ENCODE measurements around the gene ELOA. TPM values are rescaled to one million over a fixed set of nuclear protein-coding genes. Genes with fewer than 3 reads are reported as not detected.

The ELOA gene
- total and polyA plus RNA-seq, 2 of the 13 experiments (the other 11 are each of a cell fraction or from before 2014, with no cell fraction given): 14.2 to 28.5 TPM

DNA sequence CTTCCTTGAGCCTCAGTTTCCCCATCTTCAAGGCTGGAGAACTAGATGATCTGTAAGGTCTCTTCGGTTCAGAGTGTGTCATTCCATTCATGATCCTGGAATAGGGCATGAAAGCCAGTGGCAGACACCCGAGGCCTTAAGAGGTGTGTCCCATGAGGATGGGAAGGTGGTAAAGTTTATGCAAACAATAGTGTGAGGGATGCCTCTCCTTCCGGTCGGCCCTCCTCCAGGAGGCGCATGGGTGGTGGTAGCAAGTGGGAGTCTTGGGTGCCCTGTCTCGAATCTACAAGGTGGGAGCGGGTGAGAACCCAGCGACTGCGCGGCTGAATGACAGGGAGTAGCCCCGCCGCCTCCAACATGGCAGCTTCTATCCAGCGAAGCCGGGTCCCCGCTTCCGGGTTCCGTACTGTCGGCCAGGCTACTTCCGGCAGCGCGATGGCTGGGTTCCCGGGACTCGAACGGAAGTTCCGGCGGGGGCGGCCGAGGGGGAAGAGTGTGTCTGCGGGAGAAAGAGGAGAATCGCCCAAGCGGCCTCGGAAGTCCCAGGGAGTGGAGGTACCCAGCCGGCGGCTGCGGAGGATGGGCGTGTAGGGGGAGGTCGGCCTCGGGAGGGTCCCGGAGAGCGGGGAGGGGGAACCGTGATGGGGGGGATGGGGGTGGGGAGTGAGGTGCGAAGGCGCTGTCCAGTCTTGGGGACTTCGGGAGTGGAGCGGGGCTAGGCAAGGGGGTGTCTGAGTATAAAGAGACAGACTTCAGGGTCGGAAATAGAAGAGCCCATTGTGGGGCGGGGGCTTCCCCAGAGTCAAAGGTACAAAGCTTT lies 47.6 kb downstream of the ELOA start, which contains the start of gene LYPLA2 (continued):
- TF ChIP-seq, protein P1, sequence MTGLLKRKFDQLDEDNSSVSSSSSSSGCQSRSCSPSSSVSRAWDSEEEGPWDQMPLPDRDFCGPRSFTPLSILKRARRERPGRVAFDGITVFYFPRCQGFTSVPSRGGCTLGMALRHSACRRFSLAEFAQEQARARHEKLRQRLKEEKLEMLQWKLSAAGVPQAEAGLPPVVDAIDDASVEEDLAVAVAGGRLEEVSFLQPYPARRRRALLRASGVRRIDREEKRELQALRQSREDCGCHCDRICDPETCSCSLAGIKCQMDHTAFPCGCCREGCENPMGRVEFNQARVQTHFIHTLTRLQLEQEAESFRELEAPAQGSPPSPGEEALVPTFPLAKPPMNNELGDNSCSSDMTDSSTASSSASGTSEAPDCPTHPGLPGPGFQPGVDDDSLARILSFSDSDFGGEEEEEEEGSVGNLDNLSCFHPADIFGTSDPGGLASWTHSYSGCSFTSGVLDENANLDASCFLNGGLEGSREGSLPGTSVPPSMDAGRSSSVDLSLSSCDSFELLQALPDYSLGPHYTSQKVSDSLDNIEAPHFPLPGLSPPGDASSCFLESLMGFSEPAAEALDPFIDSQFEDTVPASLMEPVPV (CRISPR knock-in tag; IDR thresholded peaks at IDR 0.05): no peak
- TF ChIP-seq KLF6 (CRISPR knock-in tag; IDR thresholded peaks at IDR 0.05): 0 out of 2 replicates have a peak, but pooled peaks have one; percentile 27
- TF ChIP-seq HNRNPH1 (optimal IDR thresholded peaks at IDR 0.05; ENCODE audit: low read depth, low read length): no peak
- no peak for TF ChIP-seq ZNF720 (CRISPR knock-in tag; IDR thresholded peaks at IDR 0.05)
- TF ChIP-seq THYN1 (CRISPR knock-in tag; IDR thresholded peaks at IDR 0.05; ENCODE audit: borderline replicate concordance, low read depth): no peak
- TF ChIP-seq KMT2A (CRISPR knock-in tag; IDR thresholded peaks at IDR 0.05): 0 out of 2 replicates have a peak, but pooled peaks have one; percentile 57
- TF ChIP-seq, protein P2, sequence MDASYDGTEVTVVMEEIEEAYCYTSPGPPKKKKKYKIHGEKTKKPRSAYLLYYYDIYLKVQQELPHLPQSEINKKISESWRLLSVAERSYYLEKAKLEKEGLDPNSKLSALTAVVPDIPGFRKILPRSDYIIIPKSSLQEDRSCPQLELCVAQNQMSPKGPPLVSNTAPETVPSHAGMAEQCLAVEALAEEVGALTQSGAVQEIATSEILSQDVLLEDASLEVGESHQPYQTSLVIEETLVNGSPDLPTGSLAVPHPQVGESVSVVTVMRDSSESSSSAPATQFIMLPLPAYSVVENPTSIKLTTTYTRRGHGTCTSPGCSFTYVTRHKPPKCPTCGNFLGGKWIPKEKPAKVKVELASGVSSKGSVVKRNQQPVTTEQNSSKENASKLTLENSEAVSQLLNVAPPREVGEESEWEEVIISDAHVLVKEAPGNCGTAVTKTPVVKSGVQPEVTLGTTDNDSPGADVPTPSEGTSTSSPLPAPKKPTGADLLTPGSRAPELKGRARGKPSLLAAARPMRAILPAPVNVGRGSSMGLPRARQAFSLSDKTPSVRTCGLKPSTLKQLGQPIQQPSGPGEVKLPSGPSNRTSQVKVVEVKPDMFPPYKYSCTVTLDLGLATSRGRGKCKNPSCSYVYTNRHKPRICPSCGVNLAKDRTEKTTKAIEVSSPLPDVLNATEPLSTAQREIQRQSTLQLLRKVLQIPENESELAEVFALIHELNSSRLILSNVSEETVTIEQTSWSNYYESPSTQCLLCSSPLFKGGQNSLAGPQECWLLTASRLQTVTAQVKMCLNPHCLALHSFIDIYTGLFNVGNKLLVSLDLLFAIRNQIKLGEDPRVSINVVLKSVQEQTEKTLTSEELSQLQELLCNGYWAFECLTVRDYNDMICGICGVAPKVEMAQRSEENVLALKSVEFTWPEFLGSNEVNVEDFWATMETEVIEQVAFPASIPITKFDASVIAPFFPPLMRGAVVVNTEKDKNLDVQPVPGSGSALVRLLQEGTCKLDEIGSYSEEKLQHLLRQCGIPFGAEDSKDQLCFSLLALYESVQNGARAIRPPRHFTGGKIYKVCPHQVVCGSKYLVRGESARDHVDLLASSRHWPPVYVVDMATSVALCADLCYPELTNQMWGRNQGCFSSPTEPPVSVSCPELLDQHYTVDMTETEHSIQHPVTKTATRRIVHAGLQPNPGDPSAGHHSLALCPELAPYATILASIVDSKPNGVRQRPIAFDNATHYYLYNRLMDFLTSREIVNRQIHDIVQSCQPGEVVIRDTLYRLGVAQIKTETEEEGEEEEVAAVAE (CRISPR knock-in tag; IDR thresholded peaks at IDR 0.05; ENCODE audit: borderline replicate concordance): no peak
- no peak; the same call in 1 of the 2 replicates for TF ChIP-seq ZNF770 (CRISPR knock-in tag; IDR thresholded peaks at IDR 0.05)
- TF ChIP-seq NFKBIZ (CRISPR knock-in tag; IDR thresholded peaks at IDR 0.05): 0 out of 2 replicates have a peak, but pooled peaks have one; percentile 24
- 0 out of 2 replicates have a peak, but pooled peaks have one; percentile 15 for TF ChIP-seq SMAD3 (CRISPR knock-in tag; IDR thresholded peaks at IDR 0.05)
- no peak for TF ChIP-seq RFXANK (CRISPR knock-in tag; IDR thresholded peaks at IDR 0.05)
- TF ChIP-seq, protein P3, sequence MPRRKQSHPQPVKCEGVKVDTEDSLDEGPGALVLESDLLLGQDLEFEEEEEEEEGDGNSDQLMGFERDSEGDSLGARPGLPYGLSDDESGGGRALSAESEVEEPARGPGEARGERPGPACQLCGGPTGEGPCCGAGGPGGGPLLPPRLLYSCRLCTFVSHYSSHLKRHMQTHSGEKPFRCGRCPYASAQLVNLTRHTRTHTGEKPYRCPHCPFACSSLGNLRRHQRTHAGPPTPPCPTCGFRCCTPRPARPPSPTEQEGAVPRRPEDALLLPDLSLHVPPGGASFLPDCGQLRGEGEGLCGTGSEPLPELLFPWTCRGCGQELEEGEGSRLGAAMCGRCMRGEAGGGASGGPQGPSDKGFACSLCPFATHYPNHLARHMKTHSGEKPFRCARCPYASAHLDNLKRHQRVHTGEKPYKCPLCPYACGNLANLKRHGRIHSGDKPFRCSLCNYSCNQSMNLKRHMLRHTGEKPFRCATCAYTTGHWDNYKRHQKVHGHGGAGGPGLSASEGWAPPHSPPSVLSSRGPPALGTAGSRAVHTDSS (CRISPR knock-in tag; conservative IDR thresholded peaks at IDR 0.05): no peak
- TF ChIP-seq ZFP90 (CRISPR knock-in tag; IDR thresholded peaks at IDR 0.05; ENCODE audit: borderline replicate concordance): 0 out of 2 replicates have a peak, but pooled peaks have one; percentile 46
- TF ChIP-seq ZNF343 (CRISPR knock-in tag; IDR thresholded peaks at IDR 0.05): no peak
- no peak for TF ChIP-seq ONECUT2 (CRISPR knock-in tag; IDR thresholded peaks at IDR 0.05)
- TF ChIP-seq, protein P4, sequence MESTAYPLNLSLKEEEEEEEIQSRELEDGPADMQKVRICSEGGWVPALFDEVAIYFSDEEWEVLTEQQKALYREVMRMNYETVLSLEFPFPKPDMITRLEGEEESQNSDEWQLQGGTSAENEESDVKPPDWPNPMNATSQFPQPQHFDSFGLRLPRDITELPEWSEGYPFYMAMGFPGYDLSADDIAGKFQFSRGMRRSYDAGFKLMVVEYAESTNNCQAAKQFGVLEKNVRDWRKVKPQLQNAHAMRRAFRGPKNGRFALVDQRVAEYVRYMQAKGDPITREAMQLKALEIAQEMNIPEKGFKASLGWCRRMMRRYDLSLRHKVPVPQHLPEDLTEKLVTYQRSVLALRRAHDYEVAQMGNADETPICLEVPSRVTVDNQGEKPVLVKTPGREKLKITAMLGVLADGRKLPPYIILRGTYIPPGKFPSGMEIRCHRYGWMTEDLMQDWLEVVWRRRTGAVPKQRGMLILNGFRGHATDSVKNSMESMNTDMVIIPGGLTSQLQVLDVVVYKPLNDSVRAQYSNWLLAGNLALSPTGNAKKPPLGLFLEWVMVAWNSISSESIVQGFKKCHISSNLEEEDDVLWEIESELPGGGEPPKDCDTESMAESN (CRISPR knock-in tag; conservative IDR thresholded peaks at IDR 0.05): no peak
